Measurements from ENCODE around the gene PEG3. TPM values are rescaled to one million over a fixed set of nuclear protein-coding genes. Genes with fewer than 3 reads are reported as not detected.

PEG3 gene
- total RNA-seq, 1 experiment from 2014 or later = 0.83 TPM

DNA sequence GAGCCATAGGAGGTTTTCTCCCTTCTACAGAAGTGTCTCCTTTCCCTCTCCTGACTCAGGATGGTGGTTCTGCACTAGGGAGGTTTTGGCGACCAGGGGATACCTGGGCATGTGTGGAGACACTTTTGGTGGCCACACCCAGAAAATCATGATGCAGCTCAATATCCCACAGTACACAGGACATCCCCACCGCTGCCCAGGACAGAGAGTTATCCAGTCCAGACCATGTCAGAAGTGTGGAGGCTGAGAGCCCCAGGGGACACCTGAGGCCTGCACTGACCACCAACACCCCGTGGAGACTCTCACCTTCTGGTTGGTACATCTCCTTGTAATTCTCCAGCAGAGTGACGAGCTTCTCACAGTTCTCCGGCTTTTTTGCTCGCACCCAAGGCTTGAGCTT is 16.6 kb downstream of the PEG3 start:
- no peak overlapping the region for H3K4me3 Mint-ChIP-seq
- no peak for ATAC-seq
- H3K27ac Mint-ChIP-seq = no peak overlapping the region
- peaks cover 15% of the 10 kb centered on the region; the same call in 1 of the 2 replicates for H3K27me3 Mint-ChIP-seq (ENCODE audit: low read depth)
- CTCF ChIA-PET = no interaction called here
- POLR2A ChIA-PET = no interaction called here
- peaks cover 91% of the 10 kb centered on the region for H3K36me3 Mint-ChIP-seq
- no peak for TF ChIP-seq ZNF121 (CRISPR knock-in tag; IDR thresholded peaks at IDR 0.05)
- no peak for TF ChIP-seq ZNF138 (CRISPR knock-in tag; conservative IDR thresholded peaks at IDR 0.05)
- TF ChIP-seq MXD4 (CRISPR knock-in tag; IDR thresholded peaks at IDR 0.05; ENCODE audit: borderline replicate concordance) = no peak
- TF ChIP-seq NR3C1 (CRISPR knock-in tag; conservative IDR thresholded peaks at IDR 0.05; ENCODE audit: low read depth) = no peak
- TF ChIP-seq NR1H2 (CRISPR knock-in tag; IDR thresholded peaks at IDR 0.05) = no peak
- no peak for TF ChIP-seq JUN (CRISPR knock-in tag; IDR thresholded peaks at IDR 0.05)
- TF ChIP-seq, protein P1, sequence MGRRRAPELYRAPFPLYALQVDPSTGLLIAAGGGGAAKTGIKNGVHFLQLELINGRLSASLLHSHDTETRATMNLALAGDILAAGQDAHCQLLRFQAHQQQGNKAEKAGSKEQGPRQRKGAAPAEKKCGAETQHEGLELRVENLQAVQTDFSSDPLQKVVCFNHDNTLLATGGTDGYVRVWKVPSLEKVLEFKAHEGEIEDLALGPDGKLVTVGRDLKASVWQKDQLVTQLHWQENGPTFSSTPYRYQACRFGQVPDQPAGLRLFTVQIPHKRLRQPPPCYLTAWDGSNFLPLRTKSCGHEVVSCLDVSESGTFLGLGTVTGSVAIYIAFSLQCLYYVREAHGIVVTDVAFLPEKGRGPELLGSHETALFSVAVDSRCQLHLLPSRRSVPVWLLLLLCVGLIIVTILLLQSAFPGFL (CRISPR knock-in tag; IDR thresholded peaks at IDR 0.05; ENCODE audit: borderline replicate concordance) = no peak
- TF ChIP-seq, protein P2, sequence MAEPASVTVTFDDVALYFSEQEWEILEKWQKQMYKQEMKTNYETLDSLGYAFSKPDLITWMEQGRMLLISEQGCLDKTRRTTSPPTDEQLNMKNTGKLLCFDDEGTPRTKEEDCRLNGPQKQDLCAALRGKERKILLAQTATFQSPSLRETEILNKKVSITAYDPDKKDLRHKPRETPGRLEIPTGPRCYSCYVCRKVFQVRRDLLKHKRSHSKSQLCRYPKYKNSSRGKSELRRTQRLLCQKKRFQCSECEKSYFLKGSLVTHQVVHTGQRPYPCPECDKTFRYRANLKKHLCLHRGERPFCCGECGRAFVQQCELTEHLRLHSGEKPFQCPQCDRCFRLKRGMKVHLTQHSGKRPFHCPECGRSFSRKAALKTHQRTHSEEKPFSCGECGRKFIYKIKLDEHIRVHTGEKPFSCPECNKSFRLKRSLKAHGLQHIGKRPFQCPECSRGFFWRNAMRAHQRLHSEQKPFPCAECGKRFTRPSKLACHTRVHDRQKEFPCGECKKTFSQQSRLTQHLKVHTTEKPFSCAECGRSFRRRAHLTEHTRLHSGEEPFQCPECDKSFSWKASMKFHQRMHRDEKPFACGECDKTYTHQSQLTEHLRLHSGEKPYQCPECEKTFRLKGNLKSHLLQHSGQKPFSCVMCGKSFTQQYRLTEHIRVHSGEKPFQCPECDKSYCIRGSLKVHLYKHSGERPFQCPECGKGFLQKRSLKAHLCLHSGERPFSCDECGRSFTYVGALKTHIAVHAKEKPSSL (CRISPR knock-in tag; conservative IDR thresholded peaks at IDR 0.05) = no peak
- TF ChIP-seq, protein P3, sequence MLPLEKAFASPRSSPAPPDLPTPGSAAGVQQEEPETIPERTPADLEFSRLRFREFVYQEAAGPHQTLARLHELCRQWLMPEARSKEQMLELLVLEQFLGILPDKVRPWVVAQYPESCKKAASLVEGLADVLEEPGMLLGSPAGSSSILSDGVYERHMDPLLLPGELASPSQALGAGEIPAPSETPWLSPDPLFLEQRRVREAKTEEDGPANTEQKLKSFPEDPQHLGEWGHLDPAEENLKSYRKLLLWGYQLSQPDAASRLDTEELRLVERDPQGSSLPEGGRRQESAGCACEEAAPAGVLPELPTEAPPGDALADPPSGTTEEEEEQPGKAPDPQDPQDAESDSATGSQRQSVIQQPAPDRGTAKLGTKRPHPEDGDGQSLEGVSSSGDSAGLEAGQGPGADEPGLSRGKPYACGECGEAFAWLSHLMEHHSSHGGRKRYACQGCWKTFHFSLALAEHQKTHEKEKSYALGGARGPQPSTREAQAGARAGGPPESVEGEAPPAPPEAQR (CRISPR knock-in tag; IDR thresholded peaks at IDR 0.05) = no peak
- no peak for TF ChIP-seq JAZF1 (CRISPR knock-in tag; IDR thresholded peaks at IDR 0.05)
- no peak for TF ChIP-seq ZNF232 (CRISPR knock-in tag; IDR thresholded peaks at IDR 0.05)
- TF ChIP-seq SOX15 (CRISPR knock-in tag; IDR thresholded peaks at IDR 0.05) = no peak
- no peaks in the 10 kb centered on the region for H3K4me1 Mint-ChIP-seq
- H3K9me3 Mint-ChIP-seq = peaks cover 93% of the 10 kb centered on the region
- DNase-seq (ENCODE audit: low spot score) = no peak

GRCh38 chr19:56823417-56823816 is 17.1 kb downstream of the PEG3 start:
- Mint-ChIP-seq H3K27me3 (ENCODE audit: low read depth) (peaks cover 18% of the 10 kb centered on the region; the same call in 1 of the 2 replicates), H3K27ac (no peak overlapping the region), H3K9me3 (peaks cover 94% of the 10 kb centered on the region), H3K36me3 (peaks cover 92% of the 10 kb centered on the region), H3K4me1 (no peaks in the 10 kb centered on the region), H3K4me3 (no peak overlapping the region)
- ATAC-seq = no peak
- DNase-seq (ENCODE audit: low spot score) = no peak
- POLR2A ChIA-PET = no interaction called here
- CTCF ChIA-PET = no interaction called here
- TF ChIP-seq JUN (CRISPR knock-in tag; IDR thresholded peaks at IDR 0.05) (no peak), SP1 (CRISPR knock-in tag; conservative IDR thresholded peaks at IDR 0.05) (no peak), ATF6 (CRISPR knock-in tag; IDR thresholded peaks at IDR 0.05) (no peak), FOXJ3 (CRISPR knock-in tag; IDR thresholded peaks at IDR 0.05; ENCODE audit: borderline replicate concordance) (no peak), NFYB (CRISPR knock-in tag; conservative IDR thresholded peaks at IDR 0.05; ENCODE audit: low read depth) (no peak), JAZF1 (CRISPR knock-in tag; IDR thresholded peaks at IDR 0.05) (no peak), HMGA2 (CRISPR knock-in tag; IDR thresholded peaks at IDR 0.05) (no peak), NFE2L1 (CRISPR knock-in tag; IDR thresholded peaks at IDR 0.05) (no peak), ZNF121 (CRISPR knock-in tag; IDR thresholded peaks at IDR 0.05) (no peak), ZBTB21 (CRISPR knock-in tag; IDR thresholded peaks at IDR 0.05; ENCODE audit: borderline replicate concordance) (no peak), STAT6 (CRISPR knock-in tag; conservative IDR thresholded peaks at IDR 0.05; ENCODE audit: low read depth) (no peak), NR3C1 (CRISPR knock-in tag; conservative IDR thresholded peaks at IDR 0.05; ENCODE audit: low read depth) (no peak), ZNF396 (CRISPR knock-in tag; IDR thresholded peaks at IDR 0.05; ENCODE audit: borderline replicate concordance) (no peak), SMAD4 (CRISPR knock-in tag; IDR thresholded peaks at IDR 0.05) (no peak)
- TF ChIP-seq, protein P4, sequence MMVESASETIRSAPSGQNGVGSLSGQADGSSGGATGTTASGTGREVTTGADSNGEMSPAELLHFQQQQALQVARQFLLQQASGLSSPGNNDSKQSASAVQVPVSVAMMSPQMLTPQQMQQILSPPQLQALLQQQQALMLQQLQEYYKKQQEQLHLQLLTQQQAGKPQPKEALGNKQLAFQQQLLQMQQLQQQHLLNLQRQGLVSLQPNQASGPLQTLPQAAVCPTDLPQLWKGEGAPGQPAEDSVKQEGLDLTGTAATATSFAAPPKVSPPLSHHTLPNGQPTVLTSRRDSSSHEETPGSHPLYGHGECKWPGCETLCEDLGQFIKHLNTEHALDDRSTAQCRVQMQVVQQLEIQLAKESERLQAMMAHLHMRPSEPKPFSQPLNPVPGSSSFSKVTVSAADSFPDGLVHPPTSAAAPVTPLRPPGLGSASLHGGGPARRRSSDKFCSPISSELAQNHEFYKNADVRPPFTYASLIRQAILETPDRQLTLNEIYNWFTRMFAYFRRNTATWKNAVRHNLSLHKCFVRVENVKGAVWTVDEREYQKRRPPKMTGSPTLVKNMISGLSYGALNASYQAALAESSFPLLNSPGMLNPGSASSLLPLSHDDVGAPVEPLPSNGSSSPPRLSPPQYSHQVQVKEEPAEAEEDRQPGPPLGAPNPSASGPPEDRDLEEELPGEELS (CRISPR knock-in tag; IDR thresholded peaks at IDR 0.05) = no peak

Data from WTC11 (cell line).